ENCODE results near the gene FSD1L. TPM values are rescaled to one million over a fixed set of nuclear protein-coding genes. Genes with fewer than 3 reads are reported as not detected.
A peak's percentile ranks its signal among the peaks of the same experiment; 100 is the strongest.

Gene FSD1L
- total and polyA plus RNA-seq, 2 of the 13 experiments (the other 11 are each of a cell fraction or from before 2014, with no cell fraction given) = 4.1 to 5.1 TPM

DNA sequence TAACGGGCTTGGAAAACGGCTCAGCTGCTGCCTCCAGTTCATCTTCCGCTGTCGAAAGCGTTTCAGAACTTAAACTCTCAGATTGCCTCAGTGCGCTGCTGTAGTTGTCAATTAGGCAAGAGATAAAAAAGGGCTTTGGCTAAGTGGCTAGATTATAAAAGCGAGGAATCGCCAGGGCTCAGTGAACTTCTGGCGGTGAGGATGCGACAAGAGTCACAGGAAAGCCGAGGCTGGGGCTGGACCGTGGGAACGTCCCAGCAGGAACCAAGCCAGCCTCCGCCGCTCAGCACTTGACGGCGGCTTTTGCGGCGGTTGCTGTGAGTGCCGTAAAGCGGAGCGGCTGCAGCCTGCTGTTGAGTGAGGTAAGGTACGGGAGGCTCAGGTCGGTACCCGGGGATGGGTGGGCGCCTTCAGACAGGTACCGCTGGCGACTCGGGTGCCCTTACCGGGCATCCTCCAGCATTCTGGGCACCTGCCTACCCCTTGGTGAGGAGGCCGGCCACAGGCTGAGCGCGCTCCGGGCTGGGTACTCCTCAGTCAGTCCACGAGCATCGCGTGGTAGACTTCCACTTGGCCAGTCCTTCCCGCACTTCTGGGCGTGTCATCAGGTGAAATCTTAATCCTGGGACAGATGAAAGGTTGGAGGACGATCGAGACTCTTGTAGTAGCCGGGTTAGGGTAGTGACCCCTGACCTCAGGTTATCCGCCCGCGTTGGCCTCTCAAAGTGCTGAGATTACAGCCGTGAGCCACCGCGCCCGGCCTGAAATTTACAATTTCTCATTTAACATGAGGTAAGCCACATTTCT lies 110.2 kb downstream of the FSD1L start, which contains the start of gene FKTN (continued):
- TF ChIP-seq, protein P1, sequence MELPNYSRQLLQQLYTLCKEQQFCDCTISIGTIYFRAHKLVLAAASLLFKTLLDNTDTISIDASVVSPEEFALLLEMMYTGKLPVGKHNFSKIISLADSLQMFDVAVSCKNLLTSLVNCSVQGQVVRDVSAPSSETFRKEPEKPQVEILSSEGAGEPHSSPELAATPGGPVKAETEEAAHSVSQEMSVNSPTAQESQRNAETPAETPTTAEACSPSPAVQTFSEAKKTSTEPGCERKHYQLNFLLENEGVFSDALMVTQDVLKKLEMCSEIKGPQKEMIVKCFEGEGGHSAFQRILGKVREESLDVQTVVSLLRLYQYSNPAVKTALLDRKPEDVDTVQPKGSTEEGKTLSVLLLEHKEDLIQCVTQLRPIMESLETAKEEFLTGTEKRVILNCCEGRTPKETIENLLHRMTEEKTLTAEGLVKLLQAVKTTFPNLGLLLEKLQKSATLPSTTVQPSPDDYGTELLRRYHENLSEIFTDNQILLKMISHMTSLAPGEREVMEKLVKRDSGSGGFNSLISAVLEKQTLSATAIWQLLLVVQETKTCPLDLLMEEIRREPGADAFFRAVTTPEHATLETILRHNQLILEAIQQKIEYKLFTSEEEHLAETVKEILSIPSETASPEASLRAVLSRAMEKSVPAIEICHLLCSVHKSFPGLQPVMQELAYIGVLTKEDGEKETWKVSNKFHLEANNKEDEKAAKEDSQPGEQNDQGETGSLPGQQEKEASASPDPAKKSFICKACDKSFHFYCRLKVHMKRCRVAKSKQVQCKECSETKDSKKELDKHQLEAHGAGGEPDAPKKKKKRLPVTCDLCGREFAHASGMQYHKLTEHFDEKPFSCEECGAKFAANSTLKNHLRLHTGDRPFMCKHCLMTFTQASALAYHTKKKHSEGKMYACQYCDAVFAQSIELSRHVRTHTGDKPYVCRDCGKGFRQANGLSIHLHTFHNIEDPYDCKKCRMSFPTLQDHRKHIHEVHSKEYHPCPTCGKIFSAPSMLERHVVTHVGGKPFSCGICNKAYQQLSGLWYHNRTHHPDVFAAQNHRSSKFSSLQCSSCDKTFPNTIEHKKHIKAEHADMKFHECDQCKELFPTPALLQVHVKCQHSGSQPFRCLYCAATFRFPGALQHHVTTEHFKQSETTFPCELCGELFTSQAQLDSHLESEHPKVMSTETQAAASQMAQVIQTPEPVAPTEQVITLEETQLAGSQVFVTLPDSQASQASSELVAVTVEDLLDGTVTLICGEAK (IDR thresholded peaks at IDR 0.05) = no peak
- TF ChIP-seq, protein P1 (CRISPR knock-in tag; IDR thresholded peaks at IDR 0.05) = 0 out of 2 replicates have a peak, but pooled peaks have one; percentile 27
- TF ChIP-seq ZNF788 (CRISPR knock-in tag; IDR thresholded peaks at IDR 0.05; ENCODE audit: borderline replicate concordance) = peak; percentile 64; the same call in 1 of the 2 replicates
- no peak for TF ChIP-seq ZFP41 (CRISPR knock-in tag; IDR thresholded peaks at IDR 0.05; ENCODE audit: borderline replicate concordance)
- no peak for TF ChIP-seq THAP8 (CRISPR knock-in tag; IDR thresholded peaks at IDR 0.05; ENCODE audit: borderline replicate concordance)
- 0 out of 2 replicates have a peak, but pooled peaks have one; percentile 6 for TF ChIP-seq SP4 (CRISPR knock-in tag; IDR thresholded peaks at IDR 0.05)
- peak; percentile 23; the same call in 1 of the 2 replicates for TF ChIP-seq NKX3-1 (CRISPR knock-in tag; IDR thresholded peaks at IDR 0.05)
- TF ChIP-seq, protein P2, sequence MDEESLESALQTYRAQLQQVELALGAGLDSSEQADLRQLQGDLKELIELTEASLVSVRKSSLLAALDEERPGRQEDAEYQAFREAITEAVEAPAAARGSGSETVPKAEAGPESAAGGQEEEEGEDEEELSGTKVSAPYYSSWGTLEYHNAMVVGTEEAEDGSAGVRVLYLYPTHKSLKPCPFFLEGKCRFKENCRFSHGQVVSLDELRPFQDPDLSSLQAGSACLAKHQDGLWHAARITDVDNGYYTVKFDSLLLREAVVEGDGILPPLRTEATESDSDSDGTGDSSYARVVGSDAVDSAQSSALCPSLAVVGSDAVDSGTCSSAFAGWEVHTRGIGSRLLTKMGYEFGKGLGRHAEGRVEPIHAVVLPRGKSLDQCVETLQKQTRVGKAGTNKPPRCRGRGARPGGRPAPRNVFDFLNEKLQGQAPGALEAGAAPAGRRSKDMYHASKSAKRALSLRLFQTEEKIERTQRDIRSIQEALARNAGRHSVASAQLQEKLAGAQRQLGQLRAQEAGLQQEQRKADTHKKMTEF (CRISPR knock-in tag; IDR thresholded peaks at IDR 0.05) = peak; percentile 72
- TF ChIP-seq ZNF343 (CRISPR knock-in tag; IDR thresholded peaks at IDR 0.05) = no peak
- TF ChIP-seq JUNB (CRISPR knock-in tag; IDR thresholded peaks at IDR 0.05; ENCODE audit: borderline replicate concordance) = no peak
- no peak for TF ChIP-seq SRSF9 (IDR thresholded peaks at IDR 0.05; ENCODE audit: borderline replicate concordance, insufficient read depth, low read depth, low read length, poor library complexity, severe bottlenecking)
- no peak for TF ChIP-seq ZNF367 (CRISPR knock-in tag; IDR thresholded peaks at IDR 0.05; ENCODE audit: borderline replicate concordance)
- no peak for TF ChIP-seq MAFF (IDR thresholded peaks at IDR 0.05; ENCODE audit: low read depth, low read length)
- no peak; the same call in 1 of the 2 replicates for TF ChIP-seq ZNF790 (CRISPR knock-in tag; IDR thresholded peaks at IDR 0.05; ENCODE audit: borderline replicate concordance)
- TF ChIP-seq, protein P3, sequence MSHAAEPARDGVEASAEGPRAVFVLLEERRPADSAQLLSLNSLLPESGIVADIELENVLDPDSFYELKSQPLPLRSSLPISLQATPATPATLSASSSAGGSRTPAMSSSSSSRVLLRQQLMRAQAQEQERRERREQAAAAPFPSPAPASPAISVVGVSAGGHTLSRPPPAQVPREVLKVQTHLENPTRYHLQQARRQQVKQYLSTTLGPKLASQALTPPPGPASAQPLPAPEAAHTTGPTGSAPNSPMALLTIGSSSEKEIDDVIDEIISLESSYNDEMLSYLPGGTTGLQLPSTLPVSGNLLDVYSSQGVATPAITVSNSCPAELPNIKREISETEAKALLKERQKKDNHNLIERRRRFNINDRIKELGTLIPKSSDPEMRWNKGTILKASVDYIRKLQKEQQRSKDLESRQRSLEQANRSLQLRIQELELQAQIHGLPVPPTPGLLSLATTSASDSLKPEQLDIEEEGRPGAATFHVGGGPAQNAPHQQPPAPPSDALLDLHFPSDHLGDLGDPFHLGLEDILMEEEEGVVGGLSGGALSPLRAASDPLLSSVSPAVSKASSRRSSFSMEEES (CRISPR knock-in tag; IDR thresholded peaks at IDR 0.05) = no peak
- TF ChIP-seq RFX5 (IDR thresholded peaks at IDR 0.05; ENCODE audit: low read depth, low read length) = no peak

Measured in HepG2 (cell line).